Stimulated activated CD4-positive, alpha-beta T cell treated with anti-CD3 and anti-CD28 coated beads, Interleukin-2, amount 100 ng/mL, for 24 hours (primary cell): Measurements from ENCODE around the gene PCNX1.
"Not testable (repeated sequence)": the region's sequence is repeated elsewhere in the genome, so short reads cannot be mapped to it uniquely, and the experiment has no call there.

ENCODE experiments used
- DNase-seq, 2 donors: peaks; one replicate each; pipeline ENCODE4 v3.0.0-alpha.2; 2020

Gene PCNX1

DNA sequence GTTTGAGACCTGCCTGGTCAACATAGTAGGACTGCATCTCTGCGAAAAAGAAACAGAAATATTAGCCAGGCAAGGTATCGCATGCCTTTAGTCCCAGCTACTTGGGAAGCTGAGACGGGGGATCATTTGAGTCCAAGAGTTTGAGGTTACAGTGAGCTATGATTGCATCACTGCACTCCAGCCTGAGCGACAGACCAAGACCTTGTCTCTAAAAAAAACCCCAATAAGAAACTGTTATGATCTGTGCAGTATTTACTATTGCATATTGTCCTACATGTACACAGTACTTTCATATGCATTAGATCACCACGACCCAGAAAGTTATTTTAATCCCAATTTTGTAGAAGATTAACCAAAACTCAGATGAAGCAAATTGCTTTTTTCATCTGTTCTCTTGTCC, 187.5 kb downstream of the PCNX1 start:
- DNase-seq = no peak

DNA sequence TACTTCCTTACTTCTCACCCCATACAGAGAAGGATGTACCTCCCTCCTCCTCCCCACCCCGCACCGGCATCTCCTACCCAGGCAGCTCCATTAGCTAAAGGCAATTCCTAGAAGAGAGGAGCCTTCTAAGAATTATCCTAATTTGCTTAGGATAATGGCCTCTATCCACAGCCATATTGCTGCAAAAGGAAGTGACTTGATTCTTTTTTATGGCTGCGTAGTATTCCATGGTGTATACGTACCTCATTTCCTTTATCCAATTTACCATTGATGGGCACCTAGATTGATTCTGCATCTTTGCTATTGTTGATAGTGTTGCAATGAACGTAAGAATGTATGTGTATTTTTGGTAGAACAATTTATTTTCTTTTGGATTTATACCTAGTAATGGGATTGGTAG, 189.7 kb downstream of the PCNX1 start:
- DNase-seq = no peak

DNA sequence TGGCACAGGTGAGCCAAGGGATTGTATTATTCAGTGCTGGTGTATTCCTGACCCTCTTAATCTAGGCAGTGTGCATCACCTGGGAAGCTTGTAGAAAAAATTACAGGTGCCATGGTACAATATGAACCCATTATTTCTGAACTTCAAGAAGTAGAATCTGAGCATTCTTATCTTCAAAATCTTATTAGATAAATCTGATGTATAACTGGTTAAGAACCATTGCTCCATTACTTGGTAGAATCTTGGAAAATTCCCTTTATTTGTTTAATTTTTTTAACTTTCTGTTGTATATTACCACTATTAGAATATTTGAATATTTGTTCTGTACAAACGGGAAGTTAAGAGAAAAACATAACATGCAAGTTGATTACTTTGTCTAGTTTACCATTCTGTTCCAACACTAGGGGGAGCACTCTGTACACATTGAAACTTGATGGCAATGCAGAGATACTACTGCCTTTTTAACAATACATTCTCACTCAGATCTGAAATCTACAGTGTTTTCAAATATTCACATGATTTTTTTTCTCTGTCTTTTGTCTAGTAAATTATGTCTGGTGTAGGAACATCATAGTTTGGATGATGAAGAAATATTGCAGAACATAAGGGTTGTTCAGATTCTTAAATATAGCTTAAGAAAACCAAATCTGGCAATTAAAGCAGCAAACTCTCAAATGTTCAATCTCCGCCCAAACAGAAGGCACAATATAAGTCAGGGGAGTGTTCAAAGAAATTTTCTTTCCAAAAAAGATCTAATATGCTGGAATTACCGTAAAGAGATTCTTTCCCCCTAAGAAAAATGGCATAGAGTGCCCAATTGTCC, 196.6 kb downstream of the PCNX1 start:
- no peak for DNase-seq

DNA sequence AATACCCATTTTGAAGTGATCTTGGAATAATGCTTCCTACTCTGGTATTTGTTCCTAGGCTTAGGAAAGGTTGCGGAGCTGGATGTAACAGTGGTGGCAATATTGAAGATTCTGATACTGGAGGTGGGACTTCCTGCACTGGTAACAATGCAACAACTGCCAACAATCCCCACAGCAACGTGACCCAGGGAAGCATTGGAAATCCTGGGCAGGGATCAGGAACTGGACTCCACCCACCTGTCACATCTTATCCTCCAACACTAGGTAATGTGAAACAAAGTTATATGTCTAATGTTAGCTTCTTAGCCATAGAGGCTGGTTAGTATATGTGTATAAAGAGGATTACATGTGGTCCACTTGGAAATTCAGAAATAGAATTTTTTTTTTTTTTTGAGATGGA, 197.9 kb downstream of the PCNX1 start:
- no peak for DNase-seq

DNA sequence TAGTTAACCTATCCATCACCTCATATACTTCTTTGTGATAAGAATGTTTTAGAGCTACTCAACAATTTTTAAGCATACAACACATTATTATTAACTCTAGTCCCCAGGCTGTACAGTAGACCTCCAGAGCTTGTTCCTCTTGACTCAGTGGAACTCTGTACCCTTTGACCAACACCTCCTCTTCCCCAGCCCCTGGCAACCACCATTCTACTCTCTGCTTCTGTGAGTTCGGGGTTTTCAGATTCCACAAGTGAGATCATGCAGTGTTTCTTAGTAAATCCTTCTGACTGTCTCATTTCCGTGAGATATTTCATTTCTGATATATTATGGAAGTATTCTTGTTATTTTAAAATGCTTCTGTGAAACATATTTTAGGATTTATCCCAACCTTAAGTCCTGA, 200.7 kb downstream of the PCNX1 start:
- DNase-seq = no peak

DNA sequence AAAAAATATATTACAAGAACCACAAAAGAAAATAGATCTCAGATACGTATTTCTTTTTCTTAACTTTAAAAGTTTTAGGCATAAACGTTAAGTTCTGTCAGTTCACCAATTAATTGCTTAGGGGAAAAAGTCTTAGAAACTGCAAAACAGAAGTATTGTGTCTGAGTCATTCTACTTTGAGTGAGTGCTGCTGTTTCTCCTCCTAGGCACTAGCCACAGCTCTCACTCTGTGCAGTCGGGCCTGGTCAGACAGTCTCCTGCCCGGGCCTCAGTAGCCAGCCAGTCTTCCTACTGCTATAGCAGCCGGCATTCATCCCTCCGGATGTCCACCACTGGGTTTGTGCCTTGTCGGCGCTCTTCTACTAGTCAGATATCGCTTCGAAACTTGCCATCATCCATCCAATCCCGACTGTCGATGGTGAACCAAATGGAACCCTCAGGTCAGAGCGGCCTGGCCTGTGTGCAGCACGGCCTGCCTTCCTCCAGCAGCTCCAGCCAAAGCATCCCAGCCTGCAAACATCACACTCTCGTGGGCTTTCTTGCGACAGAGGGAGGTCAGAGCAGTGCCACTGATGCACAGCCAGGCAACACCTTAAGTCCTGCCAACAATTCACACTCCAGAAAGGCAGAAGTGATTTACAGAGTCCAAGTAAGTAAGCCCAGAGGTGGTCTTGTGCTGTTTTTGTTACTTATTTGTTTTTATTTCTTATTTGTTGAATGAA, 201.3 kb downstream of the PCNX1 start:
- no peak for DNase-seq

DNA sequence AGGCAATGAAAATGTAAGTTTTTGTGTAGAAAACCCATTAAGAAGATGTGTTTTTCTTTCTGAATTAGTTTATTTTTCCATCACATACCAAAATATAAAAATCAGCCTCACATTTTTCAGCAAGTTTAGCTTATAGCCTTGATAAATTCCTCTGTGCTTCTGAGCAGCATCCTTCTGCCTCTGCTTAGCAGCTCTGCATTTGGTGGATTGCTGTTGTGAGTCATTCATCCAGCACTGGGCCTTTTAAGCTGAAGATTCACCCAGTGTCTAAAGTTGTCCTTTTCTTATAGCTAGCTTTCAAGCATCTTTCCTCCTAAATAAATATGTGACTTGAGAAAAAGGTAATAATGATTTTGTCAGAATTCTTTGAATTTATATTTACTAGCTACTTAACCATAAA, 206.1 kb downstream of the PCNX1 start:
- no peak for DNase-seq

DNA sequence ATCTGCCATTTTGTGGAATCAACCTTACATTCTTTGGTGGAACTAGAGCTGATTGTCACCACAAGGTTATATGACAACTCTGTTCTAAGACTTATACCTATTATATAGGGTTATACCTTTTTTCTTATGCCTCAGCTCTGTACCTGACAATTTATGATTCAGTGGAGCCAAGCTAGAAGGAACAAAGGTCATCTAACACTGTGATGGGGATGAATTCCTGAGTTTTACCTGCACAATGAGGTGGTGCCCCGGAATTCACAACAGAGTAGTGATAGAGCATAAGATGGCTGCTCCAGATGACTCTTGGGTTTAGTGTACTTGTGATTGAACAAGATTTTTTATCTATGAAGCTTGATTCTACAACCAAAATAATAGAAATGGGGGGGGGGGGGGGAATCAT, 207.3 kb downstream of the PCNX1 start:
- DNase-seq = no peak

DNA sequence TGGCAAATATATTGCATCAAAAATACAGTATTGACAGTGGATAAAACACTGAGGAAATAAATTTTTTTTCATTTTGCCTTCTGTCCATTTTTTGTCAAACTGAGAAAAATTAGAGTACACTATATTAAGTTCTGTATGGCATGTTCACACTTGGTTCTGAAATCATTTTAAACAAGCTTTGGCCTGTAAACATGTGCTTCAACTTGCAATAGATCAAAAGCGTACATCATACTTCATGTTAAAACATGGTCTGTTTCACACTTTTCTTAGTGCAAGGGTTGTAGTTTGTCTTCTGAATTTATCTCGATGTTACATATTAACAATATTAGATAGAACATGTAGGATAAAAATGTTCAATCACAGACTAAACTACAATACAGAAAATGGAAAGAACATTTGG, 208.0 kb downstream of the PCNX1 start:
- no peak for DNase-seq

DNA sequence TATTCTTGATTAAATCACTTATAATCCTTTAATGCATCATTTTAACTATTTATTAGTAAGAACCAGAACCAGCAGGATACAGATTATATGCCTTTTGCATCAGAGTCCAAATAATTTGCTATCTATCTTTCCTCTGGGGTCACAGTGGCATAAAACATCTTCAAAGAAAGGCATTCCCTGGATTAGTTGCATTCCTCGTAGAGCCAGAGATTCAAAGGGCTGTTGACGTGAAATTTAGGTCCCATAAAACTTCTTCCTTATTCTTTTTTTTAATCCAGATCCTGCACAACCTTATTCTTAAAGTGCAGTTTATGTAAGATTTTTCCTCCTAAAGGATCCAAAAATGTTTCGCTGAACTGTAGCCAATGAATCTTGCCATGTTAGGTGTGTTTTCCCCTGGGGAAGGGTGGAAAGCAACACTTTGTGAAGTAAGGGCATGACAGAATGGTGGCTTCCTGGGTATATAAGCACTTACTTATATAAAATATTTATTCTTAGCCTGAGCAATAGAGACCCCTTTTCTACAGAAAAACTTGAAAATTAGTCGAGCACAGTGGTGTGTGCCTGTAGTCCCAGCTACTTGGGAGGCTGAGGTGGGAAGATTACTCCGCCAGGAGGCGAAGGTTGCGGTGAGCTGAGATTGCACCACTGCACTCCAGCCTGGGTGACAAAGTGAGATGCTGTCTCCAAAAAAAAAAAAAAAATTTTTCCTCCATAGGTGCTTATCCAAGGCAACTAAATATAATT, 208.7 kb downstream of the PCNX1 start:
- DNase-seq = no peak

DNA sequence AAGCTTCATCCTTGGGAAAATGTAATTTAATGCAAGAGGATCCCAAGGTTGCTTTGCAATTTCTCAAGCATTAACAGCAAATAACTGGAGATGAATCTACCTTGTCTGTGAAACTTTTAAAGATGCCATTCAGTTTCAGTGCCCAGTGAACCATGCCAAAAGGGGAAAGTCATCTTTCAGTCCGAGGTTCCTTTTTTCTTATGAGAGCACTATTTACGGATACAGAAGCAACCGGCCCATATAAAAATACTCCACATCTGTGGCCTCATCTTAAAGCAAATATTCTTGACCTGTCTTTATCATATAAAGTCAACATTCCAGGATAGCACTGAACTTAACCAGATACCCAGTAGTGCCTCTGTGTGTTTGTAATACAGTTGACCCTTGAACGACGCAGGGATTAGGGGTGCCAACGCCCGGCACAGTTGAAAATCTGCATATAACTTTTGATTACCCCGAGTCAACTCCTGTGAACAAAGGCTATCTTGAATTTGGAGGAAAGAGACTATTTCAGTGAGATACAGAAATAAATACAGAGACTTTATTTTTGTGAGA, 209.4 kb downstream of the PCNX1 start:
- no peak for DNase-seq

DNA sequence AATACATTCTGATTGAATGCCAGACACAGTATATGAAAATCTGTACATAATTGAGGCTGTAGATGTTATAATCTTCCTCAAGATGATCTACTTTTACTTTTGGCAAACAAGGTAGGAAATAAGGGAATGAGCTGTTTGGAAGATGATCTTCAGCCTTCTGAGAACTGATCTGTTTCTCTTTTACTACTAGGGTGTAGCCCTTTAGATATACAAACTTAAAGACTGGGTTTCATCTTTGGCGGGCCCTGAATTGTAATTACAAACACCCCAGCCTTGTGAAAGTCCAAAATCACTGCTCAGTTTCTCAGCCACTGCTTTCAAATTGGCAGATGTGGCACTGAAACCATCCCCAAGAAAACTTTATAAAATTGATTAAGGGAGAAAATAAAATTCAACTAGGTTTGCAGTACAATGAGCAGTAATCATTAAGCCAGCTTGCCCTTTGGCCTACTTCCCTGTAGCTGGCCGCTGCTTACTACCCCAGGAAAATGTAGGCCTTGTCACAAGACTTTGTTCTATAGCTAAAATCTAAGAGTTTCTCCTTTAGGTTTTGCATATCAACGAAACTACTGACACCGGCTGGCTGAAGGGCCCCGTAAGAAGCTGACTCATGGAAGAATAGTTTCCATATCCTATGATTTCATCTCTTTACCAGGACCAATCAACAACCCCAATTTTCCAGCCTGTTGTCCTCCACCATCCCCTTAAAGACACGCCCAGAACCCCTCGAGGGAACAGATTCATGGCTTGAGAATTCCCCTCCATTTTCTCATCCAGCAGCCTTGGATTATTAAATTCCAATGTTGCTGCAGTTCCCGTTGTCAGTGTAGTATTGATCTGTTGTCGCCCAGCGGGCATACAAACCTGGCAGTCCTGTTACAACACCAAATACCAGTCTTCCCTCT, 210.8 kb downstream of the PCNX1 start:
- DNase-seq = no peak

DNA sequence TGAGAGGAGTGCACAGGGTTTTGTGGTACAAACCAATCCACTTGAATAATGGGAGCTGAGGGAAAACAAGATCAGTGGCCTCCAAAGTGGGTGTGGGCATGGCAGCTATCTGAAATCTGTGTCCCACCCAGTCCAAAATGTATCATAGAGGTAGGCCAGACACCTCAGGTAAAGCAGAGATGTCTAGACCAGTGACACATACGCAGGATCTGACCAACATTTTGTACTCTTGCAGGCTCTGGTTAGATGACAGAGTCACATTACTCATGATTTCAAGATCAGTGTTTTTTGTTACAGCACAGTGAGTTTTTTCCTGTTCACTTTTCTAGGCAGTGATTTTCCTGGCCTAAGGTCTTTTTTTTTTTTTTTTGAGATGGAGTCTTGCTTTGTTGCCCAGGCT, 211.8 kb downstream of the PCNX1 start:
- no peak for DNase-seq

DNA sequence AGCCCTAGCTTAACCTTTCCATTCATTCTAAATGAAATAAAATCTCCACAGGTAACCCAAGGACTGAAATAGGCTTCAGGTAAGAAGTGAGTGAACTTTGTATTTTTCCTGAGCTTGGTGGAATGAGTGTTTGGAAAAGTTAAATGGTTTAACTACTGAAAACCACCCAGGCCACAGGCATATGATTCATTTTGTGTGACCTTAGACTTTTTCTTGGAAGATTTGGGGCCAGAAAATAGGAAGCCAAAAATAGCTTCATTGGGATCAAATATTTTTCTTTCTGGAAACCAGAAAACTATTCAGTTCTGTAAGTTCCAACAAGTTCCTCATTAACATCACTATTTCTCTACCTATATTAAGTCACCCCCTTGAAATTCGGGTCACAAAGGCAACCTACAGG, 212.6 kb downstream of the PCNX1 start:
- DNase-seq = no peak

DNA sequence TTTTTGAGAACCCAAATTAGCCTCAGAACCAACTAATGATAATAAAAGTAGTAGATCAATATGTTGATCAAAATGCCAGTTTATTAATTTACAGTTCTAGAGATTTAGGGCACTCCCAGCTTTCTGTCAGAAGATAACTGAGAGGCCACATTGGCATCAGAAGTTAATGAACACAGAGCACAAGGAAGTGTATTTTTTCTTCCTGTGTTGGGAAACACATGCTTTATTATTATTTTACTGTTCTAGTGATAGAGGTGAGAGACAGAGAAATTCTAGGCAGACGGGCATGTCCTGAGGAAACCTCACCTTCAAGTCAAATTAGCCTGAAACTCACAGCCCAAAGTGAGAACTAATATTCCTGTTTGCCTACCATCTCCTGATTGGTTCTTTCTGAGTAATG, 213.7 kb downstream of the PCNX1 start:
- DNase-seq = no peak

DNA sequence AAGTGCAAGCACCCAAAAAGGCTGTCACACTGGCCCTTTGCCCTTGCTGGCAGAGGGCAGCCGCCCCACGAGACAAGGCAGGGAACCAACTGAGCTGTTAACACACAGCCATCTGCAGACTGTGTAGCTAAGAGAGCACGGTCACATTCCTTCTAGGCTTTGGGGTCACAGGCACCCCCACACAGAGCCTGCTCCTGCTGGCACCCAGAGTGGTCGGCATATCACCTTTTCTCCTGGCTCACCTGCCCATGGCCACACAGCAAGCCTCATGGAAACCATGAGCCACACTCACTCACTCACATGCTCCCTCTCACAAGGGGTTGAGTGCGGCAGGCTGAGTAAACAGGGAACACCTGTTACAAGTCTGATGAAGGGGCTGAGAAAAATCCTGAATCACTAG, 214.5 kb downstream of the PCNX1 start:
- DNase-seq = no peak

DNA sequence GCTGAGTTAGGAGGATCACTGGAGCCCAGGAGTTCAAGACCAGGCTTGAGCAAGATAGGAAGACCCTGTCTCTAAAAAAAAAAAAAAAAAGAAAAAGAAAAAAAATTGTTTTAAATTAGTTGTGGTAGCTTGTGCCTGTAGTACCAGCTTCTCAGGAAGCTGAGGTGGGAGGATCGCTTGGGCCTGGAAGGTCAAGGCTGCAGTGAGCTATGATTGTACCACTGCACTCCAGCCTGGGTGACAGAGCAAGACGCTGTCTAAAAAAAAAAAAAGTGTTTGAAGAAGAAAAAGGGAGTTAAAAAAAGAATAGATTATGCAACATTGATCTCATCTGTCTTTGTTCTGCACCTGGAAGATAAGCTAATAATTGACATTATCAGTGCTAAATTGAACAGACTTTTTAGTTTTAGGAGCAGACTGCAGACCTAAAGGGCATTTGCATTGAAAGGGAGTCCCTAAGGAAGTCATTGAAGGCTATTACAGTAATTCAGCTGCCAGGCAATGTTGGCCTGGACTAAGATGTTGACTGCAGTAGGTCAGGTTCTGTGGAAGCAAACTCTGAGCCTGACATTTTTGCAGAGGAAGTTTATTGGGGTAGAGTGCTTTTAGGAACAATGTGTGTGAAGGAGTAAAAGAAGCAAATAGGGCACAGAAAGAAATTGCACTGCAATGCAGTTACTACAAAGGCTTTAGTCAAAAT, 215.8 kb downstream of the PCNX1 start:
- DNase-seq = no peak

DNA sequence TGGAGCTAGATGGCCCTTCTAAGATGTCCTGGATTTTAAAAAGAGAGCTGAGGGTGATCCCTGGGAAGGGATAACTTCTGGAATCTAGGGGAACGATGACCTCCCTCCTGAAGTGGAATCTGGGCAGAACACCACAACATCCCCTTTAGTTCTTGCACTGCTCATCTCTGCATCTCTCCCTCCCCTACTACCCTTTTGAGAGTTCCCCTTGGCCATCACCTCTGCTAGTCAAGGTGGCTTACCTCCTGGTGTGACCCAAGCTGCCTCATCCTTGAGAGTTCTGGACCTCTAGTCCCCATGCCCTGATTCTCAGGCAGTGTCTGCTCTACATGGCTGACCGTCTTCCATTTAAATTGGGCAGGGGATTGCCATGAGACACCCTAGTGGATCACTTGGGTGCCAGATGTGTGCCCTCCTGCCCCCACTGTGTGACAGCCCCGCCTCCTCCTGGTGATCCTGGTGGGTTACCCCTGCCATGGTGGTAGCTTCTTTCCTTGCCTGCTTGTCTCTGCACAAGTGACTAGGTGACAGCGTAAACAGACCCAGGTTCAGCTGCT, 216.4 kb downstream of the PCNX1 start:
- DNase-seq = no peak

DNA sequence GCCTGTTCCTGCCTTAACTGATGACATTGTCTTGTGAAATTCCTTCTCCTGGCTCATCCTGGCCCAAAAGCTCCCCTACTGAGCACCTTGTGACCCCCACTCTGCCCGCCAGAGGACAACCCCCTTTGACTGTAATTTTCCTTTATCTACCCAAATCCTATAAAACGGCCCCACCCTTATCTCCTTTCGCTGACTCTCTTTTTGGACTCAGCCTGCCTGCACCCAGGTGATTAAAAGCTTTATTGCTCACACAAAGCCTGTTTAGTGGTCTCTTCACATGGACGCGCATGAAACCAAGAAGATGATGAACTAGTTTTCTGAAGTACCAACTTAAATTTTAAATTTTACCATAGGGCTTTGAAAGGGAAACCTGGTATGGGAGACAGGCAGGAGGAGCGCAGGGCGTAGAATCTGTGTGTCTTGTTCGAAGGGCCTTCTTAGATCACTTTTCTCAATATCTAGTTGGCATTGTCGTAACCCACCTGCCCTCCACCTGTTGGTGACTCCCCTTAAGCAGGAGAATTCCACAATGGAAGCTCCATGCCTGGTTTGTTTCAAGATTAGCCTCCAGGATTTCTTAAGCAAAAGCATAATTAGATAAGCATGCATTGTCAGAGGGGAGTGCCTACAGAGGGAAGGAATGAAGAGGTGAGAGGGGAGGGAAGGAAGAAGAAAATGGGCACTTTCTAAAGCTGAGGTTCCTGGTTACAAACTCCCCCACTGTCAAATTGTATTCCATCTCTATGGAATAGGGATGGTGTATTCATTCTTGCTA, 222.6 kb downstream of the PCNX1 start:
- DNase-seq = not testable (repeated sequence)

DNA sequence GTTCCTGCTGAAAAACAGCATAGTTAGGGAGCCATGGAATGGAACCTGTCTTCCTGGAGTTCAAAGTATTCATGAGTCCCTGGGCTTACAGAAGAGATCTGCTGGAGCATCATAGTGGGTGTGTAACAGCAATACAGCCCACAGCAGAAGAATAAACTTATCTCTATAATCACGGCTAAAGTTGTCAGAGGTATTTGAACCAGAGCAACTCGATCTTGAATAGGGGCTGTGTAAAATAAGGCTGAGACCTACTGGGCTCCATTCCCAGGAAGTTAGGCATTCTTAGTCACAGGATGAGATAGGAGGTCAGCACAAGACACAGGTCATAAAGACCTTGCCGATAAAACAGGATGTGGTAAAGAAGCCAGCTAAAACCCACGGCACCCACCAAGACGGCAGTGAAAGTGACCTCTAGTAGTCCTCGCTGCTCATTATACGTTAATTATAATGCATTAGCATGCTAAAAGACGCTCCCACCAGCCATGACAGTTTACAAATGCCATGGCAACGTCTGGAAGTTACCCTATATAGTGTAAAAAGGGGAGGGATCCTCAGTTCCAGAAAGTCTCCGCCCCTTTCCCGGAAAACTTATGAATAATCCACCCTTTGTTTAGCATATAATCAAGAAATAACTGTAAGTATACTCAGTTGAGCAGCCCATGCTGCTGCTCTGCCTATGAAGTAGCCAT, 223.4 kb downstream of the PCNX1 start:
- no peak for DNase-seq
